MCF 10A (cell line): Measurements from ENCODE around the gene CD44. TPM values are rescaled to one million over a fixed set of nuclear protein-coding genes. Genes with fewer than 3 reads are reported as not detected.

Experiments
- BruUV-seq: library from RNA; stranded (reverse); fragments of 400-500 nt; replicated peaks from 2 replicates; lab custom pipeline; 2021; lab: Mats Ljungman, UMichigan
- CTCF ChIA-PET: fragments of 300-600 bp; sonication (Branson Sonifier 250); formaldehyde crosslinking; extraction: SDS; loops from one replicate; lab custom pipeline; 2021; ENCODE audit warnings: antibody characterized with exemption, inconsistent platforms; lab: Yijun Ruan, JAX
- POLR2A ChIA-PET: fragments of 300-600, 350-650 bp; sonication (Branson Sonifier 250); formaldehyde crosslinking; extraction: SDS; loops from one replicate; lab custom pipeline; 2020; ENCODE audit warnings: antibody characterized with exemption, inconsistent platforms; lab: Yijun Ruan, JAX
- DNase-seq: peaks from one replicate; pipeline ENCODE4 v3.0.0-alpha.2; 2018; ENCODE audit not compliant: unreplicated experiment
- H3K27ac Mint-ChIP-seq: one replicate; pipeline ENCODE4 v1.8.0; 2022; ENCODE audit warnings: mild to moderate bottlenecking, low read depth, mixed read lengths; ENCODE audit not compliant: unreplicated experiment
- H3K27me3 Mint-ChIP-seq: one replicate; pipeline ENCODE4 v1.8.0; 2022; ENCODE audit warnings: mixed read lengths; ENCODE audit not compliant: insufficient read depth, unreplicated experiment
- H3K36me3 Mint-ChIP-seq: one replicate; pipeline ENCODE4 v1.8.0; 2022; ENCODE audit warnings: mild to moderate bottlenecking, moderate library complexity, mixed read lengths; ENCODE audit not compliant: insufficient read depth, unreplicated experiment
- H3K4me1 Mint-ChIP-seq: one replicate; pipeline ENCODE4 v1.8.0; 2022; ENCODE audit warnings: mixed read lengths; ENCODE audit not compliant: insufficient read depth, unreplicated experiment
- H3K4me3 Mint-ChIP-seq: one replicate; pipeline ENCODE4 v1.8.0; 2022; ENCODE audit warnings: mild to moderate bottlenecking, moderate library complexity, mixed read lengths; ENCODE audit not compliant: unreplicated experiment
- H3K9me3 Mint-ChIP-seq: one replicate; pipeline ENCODE4 v1.8.0; 2022; ENCODE audit warnings: mixed read lengths; ENCODE audit not compliant: unreplicated experiment
- CTCF ChIP-seq: fragments of 200-600 bp; IDR thresholded peaks from one replicate; pipeline ENCODE4 v1.8.0; 2022; ENCODE audit warnings: antibody characterized with exemption, mild to moderate bottlenecking; ENCODE audit not compliant: unreplicated experiment
- intact Hi-C: fragments of 100-400 bp; cut with micrococcal nuclease; formaldehyde crosslinking; loops from 2 replicates; pipeline ENCODE4 v1.14.1; 2022
- total RNA-seq: library from RNA; stranded (reverse); gene quantifications from 2 replicates; pipeline ENCODE4 v1.2.3, GENCODE V29; 2022

CD44 gene
- total RNA-seq, 1 experiment from 2014 or later = 446 TPM

- Mint-ChIP-seq H3K27me3 (no peaks in the 10 kb centered on the region), H3K9me3 (no peaks in the 10 kb centered on the region), H3K27ac (no peak overlapping the region), H3K4me3 (no peak overlapping the region), H3K4me1 (peaks cover 22% of the 10 kb centered on the region), H3K36me3 (no peaks in the 10 kb centered on the region)
- ChIA-PET CTCF (interaction anchor here (0.6 to 1.5 kb wide), 8 partner anchors 20 to 1929 kb away, joined by 3 to 5 read pairs (median 4); no protein-coding TSS in a partner anchor), POLR2A (interaction anchor here (1.1 kb wide), 1 partner anchor 148 kb away, joined by 3 read pairs; no protein-coding TSS in a partner anchor)
- TF ChIP-seq CTCF = no peak
- intact Hi-C loops = loop anchor here (2.0 to 5.0 kb wide), 3 partner anchors 97 to 313 kb away; no protein-coding TSS in a partner anchor
- DNase-seq = no peak
- no TSS peak for BruUV-seq
Observed at GRCh38 chr11:35239471-35240075, 100.6 kb downstream of the CD44 start.

DNA sequence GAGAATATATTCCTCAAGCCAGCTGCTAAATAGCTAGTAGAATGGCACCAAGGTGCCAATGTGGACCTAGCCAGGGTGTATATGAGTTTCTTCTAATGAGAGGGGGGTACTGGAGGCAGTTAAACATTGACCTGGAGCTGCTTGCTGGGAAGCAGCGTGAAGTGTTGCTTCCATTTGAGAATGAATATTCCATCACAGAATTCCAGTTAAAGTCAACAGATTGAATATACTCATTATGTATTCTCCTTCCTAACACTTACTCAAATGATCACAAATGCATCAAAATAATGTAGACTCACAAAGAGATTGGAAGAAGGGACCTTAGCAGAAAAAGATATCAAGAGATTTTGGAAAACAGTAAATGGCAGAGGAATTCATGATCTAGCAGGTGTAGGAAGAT lies 102.1 kb downstream of the CD44 start:
- H3K27ac Mint-ChIP-seq = no peak overlapping the region
- no peak for TF ChIP-seq CTCF
- intact Hi-C loops = no loop called here
- CTCF ChIA-PET = interaction anchor here (0.6 to 1.3 kb wide), 6 partner anchors 12 to 1040 kb away, joined by 3 to 4 read pairs (median 4); no protein-coding TSS in a partner anchor
- H3K9me3 Mint-ChIP-seq = no peaks in the 10 kb centered on the region
- BruUV-seq = no TSS peak
- H3K4me3 Mint-ChIP-seq = no peak overlapping the region
- POLR2A ChIA-PET = interaction anchor here (0.9 kb wide), 1 partner anchor 302 kb away, joined by 3 read pairs; no protein-coding TSS in a partner anchor
- peaks cover 9% of the 10 kb centered on the region for H3K4me1 Mint-ChIP-seq
- no peaks in the 10 kb centered on the region for H3K27me3 Mint-ChIP-seq
- no peaks in the 10 kb centered on the region for H3K36me3 Mint-ChIP-seq
- DNase-seq = no peak

DNA sequence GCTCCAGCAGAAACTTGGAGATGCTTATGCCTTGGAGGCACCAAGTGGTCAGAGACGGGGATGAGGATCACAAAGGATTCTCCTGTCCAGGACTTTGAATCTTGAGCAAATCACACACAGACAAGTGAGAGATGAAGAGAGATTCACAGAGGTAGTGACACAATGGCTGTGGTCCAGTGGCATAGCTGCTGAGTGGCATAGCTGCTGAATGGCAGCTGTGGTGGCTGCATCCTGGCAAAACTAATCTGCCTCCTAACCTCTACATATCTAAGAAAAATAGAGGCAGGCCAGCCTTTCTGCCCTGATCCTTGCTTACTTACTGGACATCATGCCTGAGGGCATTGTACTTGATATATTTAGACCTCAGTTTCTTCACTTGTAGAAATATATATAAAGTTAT lies 102.6 kb downstream of the CD44 start:
- DNase-seq = no peak
- TF ChIP-seq CTCF = no peak
- intact Hi-C loops = no loop called here
- Mint-ChIP-seq H3K36me3 (no peaks in the 10 kb centered on the region), H3K4me3 (no peak overlapping the region), H3K27ac (no peak overlapping the region), H3K4me1 (peaks cover 5% of the 10 kb centered on the region), H3K27me3 (no peaks in the 10 kb centered on the region), H3K9me3 (no peaks in the 10 kb centered on the region)
- no TSS peak for BruUV-seq
- CTCF ChIA-PET = interaction anchor here (0.6 kb wide), 1 partner anchor 11 kb away, joined by 3 read pairs; no protein-coding TSS in a partner anchor
- POLR2A ChIA-PET = interaction anchor here (0.9 kb wide), 1 partner anchor 302 kb away, joined by 3 read pairs; no protein-coding TSS in a partner anchor

- intact Hi-C loops = no loop called here
- Mint-ChIP-seq H3K4me1 (no peaks in the 10 kb centered on the region), H3K27me3 (no peaks in the 10 kb centered on the region), H3K36me3 (no peaks in the 10 kb centered on the region), H3K9me3 (no peaks in the 10 kb centered on the region), H3K4me3 (no peak overlapping the region), H3K27ac (no peak overlapping the region)
- no TSS peak for BruUV-seq
- no peak for TF ChIP-seq CTCF
- no peak for DNase-seq
- ChIA-PET POLR2A (no interaction called here), CTCF (interaction anchor here (1.0 kb wide), 1 partner anchor 316 kb away, joined by 3 read pairs; no protein-coding TSS in a partner anchor)
Observed at GRCh38 chr11:35242412-35243242, 103.7 kb downstream of the CD44 start.
